DND-41 (cell line): ENCODE data around the gene RAC2.

Source experiments
- CTCF ChIP-seq: IDR thresholded peaks from 2 replicates; pipeline ENCODE4 v1.5.1; 2012; ENCODE audit warnings: borderline replicate concordance, low read length, moderate library complexity, mild to moderate bottlenecking; ENCODE audit not compliant: poor library complexity, severe bottlenecking; ENCODE audit errors: extremely low read depth
- EZH2 ChIP-seq: IDR thresholded peaks from 3 replicates; pipeline ENCODE4 v1.6.1; 2012; ENCODE audit warnings: borderline replicate concordance, low read depth, mild to moderate bottlenecking, moderate library complexity, low read length, inconsistent platforms; ENCODE audit not compliant: severe bottlenecking

DNA sequence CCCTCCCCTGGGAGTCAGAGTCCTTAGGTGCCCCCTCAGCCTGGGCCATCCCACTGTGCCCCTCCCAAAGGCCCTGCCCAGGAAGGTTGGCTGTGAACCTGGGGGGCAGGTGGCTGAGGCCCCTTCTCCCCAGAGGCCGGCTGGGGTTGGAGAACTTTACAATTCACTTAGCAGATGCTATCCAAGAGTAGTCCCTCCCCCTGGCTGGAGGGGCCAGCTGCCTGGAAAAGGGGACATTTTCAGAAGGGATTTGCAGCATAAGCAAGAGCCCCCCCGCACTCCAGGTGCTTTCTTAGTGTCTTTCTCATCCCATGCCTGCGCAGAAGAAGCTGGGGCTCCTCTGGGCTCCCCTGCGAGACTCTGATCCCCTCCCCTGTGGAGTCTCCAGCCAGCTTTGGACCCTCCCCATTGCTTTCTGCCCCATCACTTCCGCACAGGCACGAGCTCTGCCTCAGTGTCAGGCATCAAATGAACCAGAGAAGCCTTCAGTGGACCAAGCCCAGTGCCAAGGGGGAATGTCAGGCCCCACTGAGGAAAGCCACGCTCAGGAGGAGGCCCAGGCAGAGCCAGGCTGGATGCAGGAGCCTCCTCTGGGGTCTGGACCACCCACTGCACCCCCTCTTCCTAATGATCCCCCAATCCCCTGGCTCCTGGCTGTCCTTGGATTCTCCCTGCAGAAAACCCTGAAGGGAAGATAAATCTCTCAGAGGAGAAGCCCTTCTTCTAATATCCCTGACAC, 35.5 kb downstream of the RAC2 start:
- TF ChIP-seq CTCF = no peak
- TF ChIP-seq EZH2 = no peak
